ENCODE measurements around the gene EEF1AKMT1.

EEF1AKMT1 gene

GRCh38 chr13:20812890-20813289, 39.1 kb upstream of the EEF1AKMT1 start:
- no peak for TF ChIP-seq CTCF (conservative IDR thresholded peaks at IDR 0.05; ENCODE audit: low read depth, low read length)
- no peak overlapping the region for H3K4me3 ChIP-seq (ENCODE audit: low read depth, low read length)
- DNase-seq (ENCODE audit: low read depth): no peak

- no peak overlapping the region for H3K4me3 ChIP-seq (ENCODE audit: low read depth, low read length)
- TF ChIP-seq CTCF (conservative IDR thresholded peaks at IDR 0.05; ENCODE audit: low read depth, low read length): no peak
- no peak for DNase-seq (ENCODE audit: low read depth)
Measured at GRCh38 chr13:20810808-20811207, 37.0 kb upstream of the EEF1AKMT1 start.

DNA sequence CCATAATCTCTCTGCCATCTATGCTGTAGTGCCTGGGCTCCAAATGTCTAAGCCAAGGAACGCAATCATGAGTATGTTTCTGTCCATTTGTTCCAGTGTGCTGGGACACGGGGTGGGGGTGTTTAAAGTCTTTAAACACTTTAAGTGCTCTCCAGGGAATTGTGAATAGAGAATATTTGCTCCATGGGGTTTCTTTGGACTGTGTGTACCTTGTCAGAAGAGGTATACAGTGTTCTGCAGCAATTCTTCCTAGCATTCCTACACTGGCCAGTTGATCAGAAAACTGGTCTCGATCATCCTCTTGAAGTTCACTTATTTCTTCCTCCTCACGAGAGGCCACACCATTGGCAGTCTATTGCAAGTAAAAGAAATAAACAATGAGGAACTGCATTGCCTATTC, 35.1 kb upstream of the EEF1AKMT1 start:
- no peak overlapping the region for H3K4me3 ChIP-seq (ENCODE audit: low read depth, low read length)
- TF ChIP-seq CTCF (conservative IDR thresholded peaks at IDR 0.05; ENCODE audit: low read depth, low read length): no peak
- no peak for DNase-seq (ENCODE audit: low read depth)

DNA sequence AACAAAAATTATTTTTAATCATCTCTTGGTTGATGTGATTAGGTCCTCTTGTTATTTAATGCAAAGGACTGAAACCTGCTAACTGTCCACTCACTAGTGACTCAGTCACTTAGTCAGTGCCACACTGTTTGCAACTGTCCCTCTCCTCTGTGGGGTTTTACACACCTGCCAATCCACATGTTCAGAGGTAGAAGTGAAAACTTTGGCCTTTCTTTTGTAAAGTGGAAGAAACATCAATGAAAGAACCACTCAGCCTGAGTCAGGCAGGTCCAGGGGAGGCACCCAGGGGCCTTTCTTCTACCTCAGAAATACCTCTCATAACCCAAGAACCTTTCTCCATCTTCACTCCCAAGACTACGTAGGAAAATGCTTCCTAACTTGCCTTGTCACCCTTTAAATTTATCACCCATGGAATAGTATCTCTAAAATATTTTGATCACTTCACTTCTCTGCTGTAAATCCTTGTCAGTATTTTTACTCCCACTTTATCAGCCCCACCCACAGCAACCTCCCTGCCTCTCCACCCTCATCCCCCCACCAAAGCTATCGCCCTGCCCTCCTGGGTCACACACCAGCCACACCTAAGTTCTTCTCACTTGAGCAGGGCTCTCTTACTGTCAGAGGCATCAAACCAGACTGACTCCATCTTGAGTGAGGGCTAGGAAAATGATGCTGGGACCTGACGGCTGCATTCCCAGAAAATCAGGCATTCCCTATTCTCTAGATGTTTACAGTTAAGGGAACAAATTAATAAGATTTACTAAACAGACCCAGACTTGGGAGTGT, 29.6 kb upstream of the EEF1AKMT1 start:
- no peak for DNase-seq (ENCODE audit: low read depth)
- no peak overlapping the region for H3K4me3 ChIP-seq (ENCODE audit: low read depth, low read length)
- TF ChIP-seq CTCF (conservative IDR thresholded peaks at IDR 0.05; ENCODE audit: low read depth, low read length): no peak

GRCh38 chr13:20801707-20802106, 27.9 kb upstream of the EEF1AKMT1 start:
- DNase-seq (ENCODE audit: low read depth): no peak
- no peak overlapping the region for H3K4me3 ChIP-seq (ENCODE audit: low read depth, low read length)
- TF ChIP-seq CTCF (conservative IDR thresholded peaks at IDR 0.05; ENCODE audit: low read depth, low read length): no peak

- DNase-seq (ENCODE audit: low read depth): no peak
- TF ChIP-seq CTCF (conservative IDR thresholded peaks at IDR 0.05; ENCODE audit: low read depth, low read length): no peak
- H3K4me3 ChIP-seq (ENCODE audit: low read depth, low read length): no peak overlapping the region
Measured at GRCh38 chr13:20799726-20800416, 26.1 kb upstream of the EEF1AKMT1 start.
